NB4 (cell line): Measurements from ENCODE around the gene ATG4C.

Experiments
- CTCF ChIP-seq: IDR thresholded peaks from one replicate; pipeline ENCODE4 v1.5.1; 2012; ENCODE audit warnings: low read depth, low read length
- MAX ChIP-seq: IDR thresholded peaks from 2 replicates; pipeline ENCODE4 v1.6.1; 2011; ENCODE audit warnings: low read depth, low read length
- POLR2A ChIP-seq: IDR thresholded peaks from 2 replicates; pipeline ENCODE4 v1.6.1; 2011; ENCODE audit warnings: mild to moderate bottlenecking; ENCODE audit not compliant: insufficient read length; ENCODE audit errors: extremely low read depth

DNA sequence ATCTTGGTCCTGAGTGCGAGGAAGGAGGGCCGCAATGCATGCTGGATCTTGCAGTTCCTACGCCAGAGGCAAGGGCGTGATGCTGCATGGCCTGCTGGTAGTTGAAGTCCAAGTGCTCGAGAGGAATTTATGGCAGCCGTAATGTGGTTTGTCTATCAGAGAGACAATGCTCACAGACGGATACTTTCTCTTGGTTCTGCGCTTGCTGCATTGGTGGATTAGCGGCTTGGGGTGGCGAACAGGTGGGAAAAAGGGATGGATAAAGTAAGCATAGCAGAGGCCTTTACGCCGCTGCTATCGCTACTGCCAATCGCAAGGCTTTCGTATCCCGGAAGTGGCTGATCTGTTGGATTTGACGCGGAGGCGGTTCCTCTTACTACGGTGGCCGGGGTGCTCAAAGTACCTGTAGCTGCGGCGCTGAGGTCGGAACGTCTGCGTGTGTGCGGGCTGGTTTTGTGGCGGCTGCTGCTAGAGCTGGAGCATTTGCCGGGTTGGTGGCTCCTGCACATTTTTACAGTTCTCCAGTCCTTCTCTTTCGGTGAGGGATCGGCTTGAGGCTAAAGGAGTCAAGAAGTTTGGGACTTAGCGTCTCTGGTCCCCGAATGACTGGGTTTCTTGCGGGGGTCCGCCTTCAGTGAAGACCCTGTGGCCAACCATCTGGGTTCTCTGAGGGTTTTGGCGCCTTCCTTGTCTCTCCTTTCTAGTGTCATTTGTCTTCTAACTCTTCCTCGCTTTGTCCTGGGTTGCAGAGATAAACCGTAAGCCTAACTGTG is at the start of gene ATG4C:
- TF ChIP-seq CTCF (no peak), POLR2A (no peak), MAX (peak; percentile 73)
